Gastrocnemius medialis (tissue), 4 donors: Measurements from ENCODE around the gene UBC. TPM values are rescaled to one million over a fixed set of nuclear protein-coding genes. Genes with fewer than 3 reads are reported as not detected.
A peak's percentile ranks its signal among the peaks of the same experiment; 100 is the strongest.

Source experiments
- ATAC-seq, 2 donors: fragments of 150-250 bp; one replicate each; pipeline ENCODE4 v1.9.1; 2016
- DNase-seq, 2 donors: peaks; one replicate each; pipeline ENCODE4 v3.0.0-alpha.2; 2019
- H3K27ac ChIP-seq, 4 donors: fragments of 200-600 bp; sonication (generic); 1 replicate in 1 of 4; 2 replicates in 3 of 4; pipeline ENCODE4 v1.5.1; 2016 to 2018; ENCODE audit warnings: mild to moderate bottlenecking in 2 of 4, moderate library complexity in 1 of 4
- H3K27me3 ChIP-seq, 3 donors: fragments of 200-600 bp; sonication (generic) in 2 of 3; 1 replicate in 1 of 3; 2 replicates in 2 of 3; pipeline versions ENCODE4 v1.5.1 to v1.6.0; 2016 to 2019; ENCODE audit warnings: mild to moderate bottlenecking in 1 of 3, moderate library complexity in 1 of 3
- H3K36me3 ChIP-seq, 2 donors: fragments of 200-600 bp; sonication (generic) in 1 of 2; one replicate each; pipeline ENCODE4 v1.5.1; 2017 to 2018
- H3K4me1 ChIP-seq, 2 donors: fragments of 200-600 bp; sonication (generic) in 1 of 2; one replicate each; pipeline ENCODE4 v1.5.1; 2016 to 2017; ENCODE audit warnings: mild to moderate bottlenecking in 2 of 2
- H3K4me3 ChIP-seq, 4 donors: fragments of 200-600 bp; sonication (generic) in 3 of 4; 1 replicate in 1 of 4; 2 replicates in 3 of 4; pipeline ENCODE4 v1.5.1; 2016 to 2019; ENCODE audit warnings: mild to moderate bottlenecking in 2 of 4
- H3K9me3 ChIP-seq, 3 donors: fragments of 200-600 bp; sonication (generic) in 2 of 3; 1 replicate in 1 of 3; 2 replicates in 2 of 3; pipeline ENCODE4 v1.5.1; 2016 to 2019
- CTCF ChIP-seq, 5 experiments: fragments of 450-650 bp in 3 of 5; fragments of 200-600 bp in 2 of 5; sonication (generic) in 2 of 5; IDR thresholded peaks in 4 of 5; conservative IDR thresholded peaks in 1 of 5; 1 replicate in 4 of 5; 2 replicates in 1 of 5; pipeline ENCODE4 v1.5.1; 2016 to 2019; ENCODE audit warnings: antibody characterized with exemption in 5 of 5, mild to moderate bottlenecking in 3 of 5, moderate library complexity in 3 of 5
- POLR2A ChIP-seq, 2 donors: fragments of 450-650 bp; IDR thresholded peaks; one replicate each; pipeline ENCODE4 v1.6.1; 2017; ENCODE audit warnings: antibody characterized with exemption in 2 of 2, mild to moderate bottlenecking in 2 of 2, moderate library complexity in 2 of 2
- in situ Hi-C, 4 donors: fragments of 200-750 bp; cut with MboI; loops; one replicate each; pipeline versions ENCODE4 v1.15.0 to v1.8.0; 2017; ENCODE audit warnings: low sequenced_read_pairs in 4 of 4
- intact Hi-C: fragments of 100-400 bp; cut with DNase I; formaldehyde crosslinking; loops from one replicate; pipeline ENCODE4 v1.15.1; 2023; ENCODE audit warnings: low total_unique reads
- total RNA-seq, 4 donors: library from RNA; depleted of rRNA; stranded (reverse); fragments of >200 nt; gene quantifications; one replicate each; pipeline versions ENCODE4 v1.1.0 to v1.2.3, GENCODE V29; 2016

UBC gene
- total RNA-seq, 4 donors from 2014 or later = 3,173 to 12,805 (median 9,048) TPM

- peaks cover 0 to 48% of the 10 kb centered on the region in 2 donors for H3K36me3 ChIP-seq
- ATAC-seq (no peak), DNase-seq (no peak)
- no peaks in the 10 kb centered on the region for H3K27me3 ChIP-seq
- TF ChIP-seq POLR2A (IDR thresholded peaks at IDR 0.05) (no peak), CTCF (IDR thresholded peaks at IDR 0.05 in 4 of 5, conservative IDR thresholded peaks at IDR 0.05 in 1 of 5) (no peak)
- H3K27ac ChIP-seq = no peak overlapping the region
- H3K9me3 ChIP-seq = no peaks in the 10 kb centered on the region
- no peak overlapping the region for H3K4me3 ChIP-seq
- in situ Hi-C loops = no loop called here
- intact Hi-C loops = no loop called here
- no peaks in the 10 kb centered on the region for H3K4me1 ChIP-seq
Measured at GRCh38 chr12:124946447-124946793, 32.0 kb upstream of the UBC start.

- in situ Hi-C loops (loop anchor here in 1 of 4 donors (5.0 kb wide), 1 partner anchor 39 kb away; no protein-coding TSS in a partner anchor), intact Hi-C loops (loop anchor here (2.0 kb wide), 1 partner anchor 76 kb away; no protein-coding TSS in a partner anchor)
- Histone ChIP-seq H3K9me3 (no peaks in the 10 kb centered on the region), H3K27ac (peak overlapping the region; percentile 92 to 95 (median 94)), H3K27me3 (no peaks in the 10 kb centered on the region), H3K4me1 (peaks cover 24 to 25% of the 10 kb centered on the region in 2 donors), H3K36me3 (no peaks in the 10 kb centered on the region), H3K4me3 (peak overlapping the region in 3 of 4 donors; percentile 36 to 58 (median 48))
- no peak for ATAC-seq
- DNase-seq = no peak
- TF ChIP-seq CTCF (IDR thresholded peaks at IDR 0.05 in 4 of 5, conservative IDR thresholded peaks at IDR 0.05 in 1 of 5) = no peak
- no peak for TF ChIP-seq POLR2A (IDR thresholded peaks at IDR 0.05)
Measured at GRCh38 chr12:124941170-124941527, 26.7 kb upstream of the UBC start.

- Histone ChIP-seq H3K27me3 (no peaks in the 10 kb centered on the region), H3K27ac (peak overlapping the region; percentile 92 to 95 (median 94)), H3K36me3 (no peaks in the 10 kb centered on the region), H3K4me3 (peak overlapping the region; percentile 58 to 62 (median 60)), H3K4me1 (peaks cover 24 to 25% of the 10 kb centered on the region in 2 donors), H3K9me3 (no peaks in the 10 kb centered on the region)
- ATAC-seq = peak; percentile 71 to 72
- intact Hi-C loops = loop anchor here (1.0 to 2.0 kb wide), 2 partner anchors 34 to 76 kb away; no protein-coding TSS in a partner anchor
- peak; percentile 83 to 91 for DNase-seq
- TF ChIP-seq CTCF (IDR thresholded peaks at IDR 0.05 in 4 of 5, conservative IDR thresholded peaks at IDR 0.05 in 1 of 5) (peak; percentile 91 to 96 (median 94)), POLR2A (IDR thresholded peaks at IDR 0.05) (no peak)
- in situ Hi-C loops = loop anchor here in 1 of 4 donors (5.0 kb wide), 1 partner anchor 38 kb away; no protein-coding TSS in a partner anchor
Measured at GRCh38 chr12:124940393-124941169, 26.1 kb upstream of the UBC start.

- in situ Hi-C loops = loop anchor here in 1 of 4 donors (5.0 kb wide), 1 partner anchor 38 kb away; no protein-coding TSS in a partner anchor
- intact Hi-C loops = loop anchor here (1.0 to 2.0 kb wide), 2 partner anchors 34 to 75 kb away; no protein-coding TSS in a partner anchor
- no peaks in the 10 kb centered on the region for H3K27me3 ChIP-seq
- H3K36me3 ChIP-seq = no peaks in the 10 kb centered on the region
- peak overlapping the region; percentile 58 to 62 (median 60) for H3K4me3 ChIP-seq
- H3K9me3 ChIP-seq = no peaks in the 10 kb centered on the region
- H3K4me1 ChIP-seq = peaks cover 24 to 25% of the 10 kb centered on the region in 2 donors
- H3K27ac ChIP-seq = peak overlapping the region; percentile 92 to 95 (median 94)
- DNase-seq (no peak), ATAC-seq (peak in 1 of 2 donors; percentile 29)
- TF ChIP-seq CTCF (IDR thresholded peaks at IDR 0.05 in 4 of 5, conservative IDR thresholded peaks at IDR 0.05 in 1 of 5) = no peak
- TF ChIP-seq POLR2A (IDR thresholded peaks at IDR 0.05) = no peak
Measured at GRCh38 chr12:124940143-124940392, 25.6 kb upstream of the UBC start.
